ENCODE data around the gene RPRML.

GRCh38 chr17:46935658-46936266 is 43.3 kb downstream of the RPRML start:
- TF ChIP-seq CTCF (IDR thresholded peaks at IDR 0.05; ENCODE audit: borderline replicate concordance, extremely low read depth, low read length, poor library complexity, severe bottlenecking) (no peak), EZH2 (IDR thresholded peaks at IDR 0.05; ENCODE audit: borderline replicate concordance, low read depth, low read length, severe bottlenecking) (no peak)

All from DND-41 (cell line).